ENCODE measurements around the gene KCNQ1. TPM values are rescaled to one million over a fixed set of nuclear protein-coding genes. Genes with fewer than 3 reads are reported as not detected.

Gene KCNQ1
- total and polyA plus RNA-seq, 2 of the 13 experiments (the other 11 are each of a cell fraction or from before 2014, with no cell fraction given) = 0.02 to 0.08 TPM

- TF ChIP-seq ZNF224 (CRISPR knock-in tag; IDR thresholded peaks at IDR 0.05) (no peak), MAFF (IDR thresholded peaks at IDR 0.05; ENCODE audit: low read depth, low read length) (peak; percentile 24; the same call in 1 of the 2 replicates), ZNF556 (CRISPR knock-in tag; IDR thresholded peaks at IDR 0.05; ENCODE audit: borderline replicate concordance) (no peak; the same call in 1 of the 2 replicates), REPIN1 (CRISPR knock-in tag; IDR thresholded peaks at IDR 0.05; ENCODE audit: borderline replicate concordance, low read depth) (no peak), ZNF790 (CRISPR knock-in tag; IDR thresholded peaks at IDR 0.05; ENCODE audit: borderline replicate concordance) (no peak), LRRFIP1 (CRISPR knock-in tag; conservative IDR thresholded peaks at IDR 0.05) (no peak), ZNF576 (CRISPR knock-in tag; IDR thresholded peaks at IDR 0.05) (no peak), ZNF484 (CRISPR knock-in tag; IDR thresholded peaks at IDR 0.05; ENCODE audit: borderline replicate concordance, low read depth) (no peak), CENPT (CRISPR knock-in tag; IDR thresholded peaks at IDR 0.05; ENCODE audit: low read depth) (no peak), CREB1 (IDR thresholded peaks at IDR 0.05) (no peak), CREB1 (CRISPR knock-in tag; IDR thresholded peaks at IDR 0.05) (peak; percentile 49; the same call in 1 of the 2 replicates), ELF1 (CRISPR knock-in tag; IDR thresholded peaks at IDR 0.05) (peak; percentile 9; the same call in 1 of the 2 replicates), TIGD3 (CRISPR knock-in tag; IDR thresholded peaks at IDR 0.05; ENCODE audit: borderline replicate concordance) (no peak), RBAK (CRISPR knock-in tag; IDR thresholded peaks at IDR 0.05) (peak; percentile 57), ATF2 (CRISPR knock-in tag; IDR thresholded peaks at IDR 0.05) (peak; percentile 74), PRMT3 (CRISPR knock-in tag; IDR thresholded peaks at IDR 0.05; ENCODE audit: borderline replicate concordance, low read depth) (no peak), SCMH1 (CRISPR knock-in tag; IDR thresholded peaks at IDR 0.05; ENCODE audit: borderline replicate concordance) (no peak), SAFB2 (CRISPR knock-in tag; IDR thresholded peaks at IDR 0.05; ENCODE audit: borderline replicate concordance, low read depth) (no peak), NFIC (IDR thresholded peaks at IDR 0.05; ENCODE audit: low read length) (peak; percentile 69; the same call in 1 of the 2 replicates), TCF7 (IDR thresholded peaks at IDR 0.05; ENCODE audit: low read depth) (peak; percentile 40; the same call in 1 of the 2 replicates), ZEB1 (IDR thresholded peaks at IDR 0.05; ENCODE audit: insufficient replicate concordance, low read depth) (no peak), ZFP91 (CRISPR knock-in tag; IDR thresholded peaks at IDR 0.05; ENCODE audit: borderline replicate concordance) (no peak; the same call in 1 of the 2 replicates)
Observed at GRCh38 chr11:2563213-2564007, 118.6 kb downstream of the KCNQ1 start (continued).

All from HepG2 (cell line).